GM19238 (cell line): ENCODE measurements around the gene RBM33.
A peak's percentile ranks its signal among the peaks of the same experiment; 100 is the strongest.
"Not testable (repeated sequence)": the region's sequence is repeated elsewhere in the genome, so short reads cannot be mapped to it uniquely, and the experiment has no call there.

Source experiments
- DNase-seq: peaks from one replicate; pipeline ENCODE4 v3.0.0; 2011; ENCODE audit warnings: low spot score; ENCODE audit not compliant: insufficient read length

The RBM33 gene

GRCh38 chr7:155690655-155691054 is 46.2 kb downstream of the RBM33 start:
- DNase-seq = not testable (repeated sequence)

DNA sequence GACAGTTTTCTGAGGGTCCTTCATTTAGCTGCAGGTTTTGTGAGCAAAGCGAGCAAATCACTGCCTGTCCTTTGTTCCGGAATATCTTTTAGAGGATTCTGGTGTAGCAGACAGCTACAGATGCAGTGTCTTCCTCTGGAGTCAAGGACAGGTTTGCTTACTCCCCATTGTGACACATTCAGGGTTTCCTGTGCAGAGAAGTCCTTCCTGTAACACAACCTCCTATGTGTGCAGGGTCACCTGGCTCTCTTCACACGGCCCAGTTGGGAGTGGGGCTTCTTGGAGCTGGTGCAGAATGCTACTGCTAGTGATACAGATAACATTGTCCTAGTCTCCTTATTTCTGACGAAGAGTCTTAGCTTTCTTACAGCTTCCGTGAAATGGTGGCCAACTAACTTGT is 47.9 kb downstream of the RBM33 start:
- no peak for DNase-seq

GRCh38 chr7:155693826-155694225 is 49.4 kb downstream of the RBM33 start:
- no peak for DNase-seq

GRCh38 chr7:155694851-155695250 is 50.4 kb downstream of the RBM33 start:
- DNase-seq = no peak

DNA sequence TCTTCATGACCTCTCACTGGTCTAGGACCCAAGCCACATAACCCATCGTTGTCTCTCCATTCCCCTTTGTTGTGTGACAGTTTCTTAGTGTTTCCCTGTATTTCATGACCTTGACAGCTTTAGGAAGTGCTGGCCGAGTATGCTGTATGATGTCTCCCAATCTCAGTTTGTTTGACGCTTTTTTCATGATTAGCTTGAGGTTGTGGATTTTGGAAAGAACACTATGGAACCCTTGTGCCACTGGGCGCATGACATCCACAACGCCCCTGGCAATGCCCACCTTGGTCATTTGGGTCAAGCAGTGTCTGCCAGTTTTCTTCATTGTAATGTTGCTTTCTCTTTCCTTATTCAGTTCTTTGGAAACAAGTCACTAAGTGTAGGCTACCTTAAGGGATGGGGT is 52.3 kb downstream of the RBM33 start:
- DNase-seq = no peak

DNA sequence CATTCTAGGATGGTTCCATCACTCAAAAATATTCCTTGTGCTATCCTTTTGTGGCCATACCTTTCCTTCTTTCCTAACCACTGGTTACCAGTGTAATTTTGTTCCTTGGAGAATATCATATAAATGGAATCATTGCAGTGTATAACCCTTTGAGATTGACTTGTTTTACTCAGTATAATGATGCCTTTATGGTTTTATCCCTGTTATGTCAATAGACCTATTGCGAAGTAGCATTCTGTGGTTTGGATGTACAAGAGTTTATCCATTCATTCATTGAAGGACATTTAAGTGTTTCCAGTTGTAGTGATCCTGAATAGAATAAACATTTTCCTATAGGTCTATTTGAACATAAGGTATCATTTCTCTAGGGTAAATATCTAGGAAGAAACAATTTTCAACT is 54.2 kb downstream of the RBM33 start:
- no peak for DNase-seq

DNA sequence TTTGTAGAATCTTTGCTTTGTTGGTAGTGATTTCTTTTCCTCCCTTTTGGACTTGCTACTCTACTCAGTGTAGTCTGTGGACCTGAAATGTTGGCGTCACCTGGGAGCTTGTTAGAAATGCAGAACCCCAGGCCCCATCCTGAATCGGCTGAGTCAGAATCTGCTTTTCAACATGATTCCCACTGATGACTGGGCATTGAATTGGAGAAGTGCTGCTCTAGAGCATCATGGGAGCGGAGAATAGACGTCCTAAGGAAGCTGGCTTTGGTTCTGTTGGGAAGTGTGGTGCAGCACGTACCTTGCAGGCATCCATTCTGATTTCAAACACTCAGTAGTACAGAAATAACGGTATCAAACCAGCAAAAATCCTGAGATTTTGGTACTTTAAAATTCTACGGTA is 54.7 kb downstream of the RBM33 start:
- no peak for DNase-seq

DNA sequence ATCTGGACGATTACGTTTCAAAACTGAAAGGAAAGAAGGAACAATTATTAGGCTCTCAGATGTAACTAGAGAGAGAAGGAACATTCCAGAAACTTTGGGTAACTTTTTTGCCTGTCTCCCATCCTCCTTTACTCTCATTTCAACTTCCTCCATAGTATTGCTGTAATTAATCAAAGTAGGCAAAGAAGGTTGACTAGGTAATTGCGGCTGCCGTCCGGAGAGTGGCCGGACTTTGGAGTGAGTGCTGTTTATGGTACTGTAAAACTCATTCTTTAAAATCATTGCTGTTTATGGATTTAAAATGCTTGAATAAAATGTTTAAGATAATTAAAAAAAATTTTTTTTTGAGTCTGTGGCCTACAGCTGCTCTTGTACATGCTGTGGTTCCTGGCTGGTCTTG is 56.4 kb downstream of the RBM33 start:
- DNase-seq = no peak

DNA sequence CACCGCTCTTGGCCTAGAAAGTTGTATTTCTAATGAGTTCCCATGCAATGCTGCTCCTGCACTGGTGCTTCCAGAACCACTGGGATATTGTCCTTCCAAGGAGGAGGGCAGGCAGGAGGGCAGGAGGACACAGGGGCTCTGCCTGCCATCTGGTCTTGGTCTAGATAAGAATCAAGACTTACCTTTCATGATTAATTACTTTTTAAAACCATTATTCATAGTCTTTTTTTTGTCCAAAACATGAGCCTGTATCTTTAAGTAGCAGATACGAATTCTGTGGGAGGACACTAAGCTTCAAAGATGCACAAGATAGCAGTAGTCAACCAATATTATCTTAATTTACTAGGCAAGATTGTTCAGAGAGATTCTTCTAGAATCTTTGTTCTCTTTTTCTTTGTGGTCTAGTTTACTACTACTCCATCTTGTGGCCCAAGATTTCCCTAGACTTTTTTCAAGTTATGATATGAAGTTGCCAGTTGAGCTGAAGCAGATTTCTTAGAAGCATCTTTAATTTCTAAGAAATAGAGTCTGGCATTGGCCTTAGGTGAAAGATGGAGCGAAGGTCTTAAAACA is 57.6 kb downstream of the RBM33 start:
- DNase-seq = no peak

DNA sequence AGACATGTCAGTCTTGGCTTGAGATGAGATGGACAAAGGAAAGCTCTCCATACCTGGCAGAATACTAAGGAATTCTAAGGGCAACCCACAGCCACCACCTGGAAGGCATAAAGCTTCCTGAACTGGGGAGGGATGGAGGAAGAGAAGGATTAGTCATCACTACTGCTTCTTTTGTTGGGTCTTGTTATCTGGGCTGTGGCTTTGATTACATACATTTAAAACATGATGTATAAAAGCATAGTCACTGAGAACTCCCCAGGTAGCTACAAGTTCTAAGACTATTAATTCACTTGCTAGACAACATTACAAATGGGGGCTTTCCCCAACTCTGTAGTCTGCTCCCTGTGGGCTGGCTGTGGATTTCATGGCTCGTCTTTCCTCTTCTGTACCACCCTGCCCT is 58.2 kb downstream of the RBM33 start:
- no peak for DNase-seq

GRCh38 chr7:155705623-155706360 is 61.3 kb downstream of the RBM33 start:
- no peak for DNase-seq

DNA sequence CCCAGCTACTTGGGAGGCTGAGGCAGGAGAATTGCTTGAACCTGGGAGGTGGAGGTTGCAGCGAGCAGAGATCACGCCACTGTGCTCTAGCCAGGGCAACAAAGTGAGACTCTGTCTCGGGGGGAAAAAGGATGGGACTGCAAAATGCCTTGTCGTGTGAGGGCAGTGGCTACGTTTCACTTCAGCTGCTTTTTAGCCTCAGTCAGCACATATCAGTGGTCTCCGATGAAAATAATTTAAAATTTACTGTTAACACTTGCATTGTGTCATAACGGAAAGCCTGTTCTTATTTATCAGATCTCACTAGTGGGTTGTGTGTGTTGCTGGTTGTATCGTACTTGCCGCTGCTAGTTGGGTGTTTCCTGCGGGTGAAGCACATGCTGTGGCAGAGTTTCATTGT is 61.9 kb downstream of the RBM33 start:
- DNase-seq = no peak

GRCh38 chr7:155709453-155709852 is 65.0 kb downstream of the RBM33 start:
- no peak for DNase-seq

GRCh38 chr7:155710031-155710430 is 65.6 kb downstream of the RBM33 start:
- no peak for DNase-seq

DNA sequence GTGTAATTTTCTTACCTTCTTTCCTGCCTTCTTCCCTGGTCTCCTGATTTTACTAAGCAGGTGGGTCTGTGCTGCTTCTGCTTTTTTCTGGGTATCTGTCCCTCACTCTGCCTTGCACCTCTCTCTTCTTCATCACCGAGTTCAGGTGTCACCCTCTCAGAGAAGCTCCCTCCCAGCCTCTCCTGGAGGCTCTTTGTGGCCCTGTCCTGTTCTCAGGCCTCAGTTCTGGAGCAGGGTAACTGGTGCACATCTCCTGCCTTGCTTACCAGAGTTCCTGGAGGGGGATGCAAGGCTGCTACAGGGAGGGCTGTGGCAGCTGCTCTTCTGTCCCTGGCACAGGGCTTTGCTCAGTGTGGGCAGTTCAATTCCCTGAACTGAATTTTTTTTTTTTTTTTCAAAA is 66.1 kb downstream of the RBM33 start:
- peak; percentile 21 for DNase-seq

GRCh38 chr7:155711081-155711480 is 66.6 kb downstream of the RBM33 start:
- DNase-seq = no peak

DNA sequence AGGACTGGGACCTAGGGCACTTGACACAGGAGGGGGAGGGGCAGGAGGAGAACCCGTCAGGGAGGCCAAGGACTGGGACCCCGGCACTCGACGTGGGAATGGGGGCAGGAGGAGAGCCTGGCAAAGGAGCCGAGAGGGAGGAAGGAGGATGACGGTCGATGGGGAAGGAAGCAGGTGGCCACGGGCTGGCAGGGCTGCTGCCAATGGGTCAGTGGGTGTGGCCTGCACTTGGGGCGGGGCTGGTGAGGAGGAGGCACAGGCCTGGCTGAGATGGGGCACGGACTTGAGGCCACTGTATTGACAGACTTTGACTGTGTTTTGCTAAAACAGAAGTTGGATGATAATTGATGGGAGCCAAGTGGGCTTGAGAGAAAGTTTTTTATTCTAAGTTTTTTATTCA is 68.9 kb downstream of the RBM33 start:
- no peak for DNase-seq

GRCh38 chr7:155714702-155715101 is 70.2 kb downstream of the RBM33 start:
- no peak for DNase-seq

DNA sequence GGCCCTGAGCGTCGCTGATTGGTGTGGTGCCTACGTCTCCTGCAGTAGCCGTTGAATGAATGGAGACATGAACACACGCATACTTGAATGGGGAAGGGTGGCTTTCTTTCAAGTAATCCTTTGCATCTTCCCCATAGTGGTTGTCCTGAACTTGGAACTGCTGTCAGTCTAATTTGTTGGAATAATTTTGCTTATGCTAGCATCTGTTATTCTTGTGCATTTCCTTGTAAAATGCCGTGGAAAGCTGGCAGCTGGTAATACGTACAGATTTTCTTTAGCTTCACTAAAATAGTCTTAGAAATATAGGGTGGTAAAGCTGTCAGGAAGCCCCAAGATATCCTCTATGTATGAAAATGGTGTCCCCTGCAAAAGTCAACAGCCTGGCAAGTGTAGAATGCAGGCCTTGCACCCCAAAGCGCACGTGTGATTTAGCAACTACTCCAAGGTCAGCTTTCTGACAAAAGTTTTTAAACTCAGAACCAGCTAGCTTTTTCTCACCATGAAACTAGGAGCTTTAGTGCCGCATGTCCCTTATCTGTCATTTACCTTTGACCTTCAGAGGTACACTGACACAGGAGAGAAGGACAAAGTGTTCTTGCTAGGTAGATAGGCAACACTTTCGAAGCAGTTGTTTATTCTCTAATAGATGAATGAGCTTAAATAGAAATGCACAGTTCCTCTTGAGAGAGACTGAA is 70.8 kb downstream of the RBM33 start:
- DNase-seq = no peak

- DNase-seq = no peak
These were observed 72.7 kb downstream of the RBM33 start for GRCh38 chr7:155717010-155717744.

DNA sequence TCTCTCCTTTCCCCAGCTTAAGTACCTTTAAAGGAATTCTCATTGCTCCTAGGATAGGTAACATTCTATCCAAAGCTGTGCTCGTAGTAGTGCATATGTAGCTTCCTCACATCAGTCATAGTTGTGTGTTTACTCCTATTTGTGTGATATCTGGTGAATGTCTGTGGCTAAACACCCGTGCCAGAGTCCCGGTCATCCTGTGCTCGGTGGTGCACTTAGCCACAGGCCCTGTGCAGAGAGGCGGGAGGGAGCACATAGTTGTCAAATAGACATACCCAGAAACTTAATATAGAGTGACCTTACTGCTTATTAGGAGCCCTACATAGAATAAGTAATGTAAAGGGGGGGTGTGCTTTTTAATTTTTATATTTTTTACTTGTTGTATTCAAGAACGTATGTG is 76.6 kb downstream of the RBM33 start:
- DNase-seq = no peak

DNA sequence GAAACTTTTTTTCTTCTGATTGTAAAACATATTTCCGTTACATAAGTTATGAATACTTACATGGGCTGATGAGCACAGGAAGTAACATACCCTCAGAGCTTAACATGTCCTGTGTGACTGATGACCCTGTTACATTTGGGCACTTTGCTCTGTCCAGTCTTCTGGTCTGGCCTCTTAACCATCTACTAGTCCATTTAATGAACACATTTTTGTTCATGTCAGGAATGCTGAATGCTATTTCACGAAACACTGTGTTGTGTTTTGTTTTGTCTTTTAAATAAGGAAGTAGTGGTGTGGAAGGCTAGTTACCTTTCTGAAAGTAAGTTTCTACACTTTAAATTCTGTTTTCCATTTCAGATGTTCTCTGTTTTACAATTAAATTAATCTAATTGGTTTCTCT is 77.7 kb downstream of the RBM33 start:
- no peak for DNase-seq
